ENCODE measurements around the gene GPR158. TPM values are rescaled to one million over a fixed set of nuclear protein-coding genes. Genes with fewer than 3 reads are reported as not detected.

Gene GPR158
- total RNA-seq, 1 donor from 2014 or later, result 7.5 TPM

- H3K27me3 Mint-ChIP-seq (ENCODE audit: low read depth), result peaks cover 3% of the 10 kb centered on the region
- no peak overlapping the region for H3K27ac Mint-ChIP-seq
- peaks cover 6% of the 10 kb centered on the region for H3K4me1 Mint-ChIP-seq
- DNase-seq (ENCODE audit: low spot score in 2 of 2, unreplicated experiment in 2 of 2), result no peak
- no peaks in the 10 kb centered on the region for H3K9me3 Mint-ChIP-seq
- H3K36me3 Mint-ChIP-seq, result no peaks in the 10 kb centered on the region
- TF ChIP-seq CTCF (IDR thresholded peaks at IDR 0.05; ENCODE audit: unreplicated experiment), result peak; percentile 24
- H3K4me3 Mint-ChIP-seq, result no peak overlapping the region
Measured at GRCh38 chr10:25226775-25227682, 52.2 kb downstream of the GPR158 start.

GRCh38 chr10:25231751-25232150 lies 57.0 kb downstream of the GPR158 start:
- no peak for DNase-seq (ENCODE audit: low spot score in 2 of 2, unreplicated experiment in 2 of 2)
- Mint-ChIP-seq H3K9me3 (peaks cover 3% of the 10 kb centered on the region), H3K4me3 (no peak overlapping the region), H3K27ac (no peak overlapping the region), H3K27me3 (ENCODE audit: low read depth) (peaks cover 3% of the 10 kb centered on the region), H3K4me1 (peaks cover 20% of the 10 kb centered on the region), H3K36me3 (peaks cover 2% of the 10 kb centered on the region)
- no peak for TF ChIP-seq CTCF (IDR thresholded peaks at IDR 0.05; ENCODE audit: unreplicated experiment)

GRCh38 chr10:25232204-25232603 lies 57.4 kb downstream of the GPR158 start:
- TF ChIP-seq CTCF (IDR thresholded peaks at IDR 0.05; ENCODE audit: unreplicated experiment), result no peak
- H3K27me3 Mint-ChIP-seq (ENCODE audit: low read depth), result peaks cover 3% of the 10 kb centered on the region
- H3K36me3 Mint-ChIP-seq, result peaks cover 2% of the 10 kb centered on the region

GRCh38 chr10:25245165-25245564 lies 70.4 kb downstream of the GPR158 start:
- no peak overlapping the region for H3K4me3 Mint-ChIP-seq

More at GRCh38 chr10:25232204-25232603, 57.4 kb downstream of the GPR158 start:
- Mint-ChIP-seq H3K9me3 (peaks cover 3% of the 10 kb centered on the region), H3K4me1 (peaks cover 20% of the 10 kb centered on the region), H3K4me3 (no peak overlapping the region), H3K27ac (peak overlapping the region; percentile 25)
- no peak for DNase-seq (ENCODE audit: low spot score in 2 of 2, unreplicated experiment in 2 of 2)

GRCh38 chr10:25257646-25258045 lies 82.8 kb downstream of the GPR158 start:
- Mint-ChIP-seq H3K27me3 (ENCODE audit: low read depth) (no peaks in the 10 kb centered on the region), H3K36me3 (no peaks in the 10 kb centered on the region), H3K9me3 (peaks cover 3% of the 10 kb centered on the region), H3K4me3 (no peak overlapping the region), H3K4me1 (peaks cover 26% of the 10 kb centered on the region), H3K27ac (no peak overlapping the region)
- DNase-seq (ENCODE audit: low spot score in 2 of 2, unreplicated experiment in 2 of 2), result no peak
- TF ChIP-seq CTCF (IDR thresholded peaks at IDR 0.05; ENCODE audit: unreplicated experiment), result no peak

More at GRCh38 chr10:25245165-25245564, 70.4 kb downstream of the GPR158 start:
- TF ChIP-seq CTCF (IDR thresholded peaks at IDR 0.05; ENCODE audit: unreplicated experiment), result no peak
- H3K27me3 Mint-ChIP-seq (ENCODE audit: low read depth), result no peaks in the 10 kb centered on the region
- H3K27ac Mint-ChIP-seq, result no peak overlapping the region
- peaks cover 5% of the 10 kb centered on the region for H3K4me1 Mint-ChIP-seq
- DNase-seq (ENCODE audit: low spot score in 2 of 2, unreplicated experiment in 2 of 2), result no peak
- no peaks in the 10 kb centered on the region for H3K9me3 Mint-ChIP-seq
- no peaks in the 10 kb centered on the region for H3K36me3 Mint-ChIP-seq
